Measurements from ENCODE around the gene PIK3CG.

PIK3CG gene

DNA sequence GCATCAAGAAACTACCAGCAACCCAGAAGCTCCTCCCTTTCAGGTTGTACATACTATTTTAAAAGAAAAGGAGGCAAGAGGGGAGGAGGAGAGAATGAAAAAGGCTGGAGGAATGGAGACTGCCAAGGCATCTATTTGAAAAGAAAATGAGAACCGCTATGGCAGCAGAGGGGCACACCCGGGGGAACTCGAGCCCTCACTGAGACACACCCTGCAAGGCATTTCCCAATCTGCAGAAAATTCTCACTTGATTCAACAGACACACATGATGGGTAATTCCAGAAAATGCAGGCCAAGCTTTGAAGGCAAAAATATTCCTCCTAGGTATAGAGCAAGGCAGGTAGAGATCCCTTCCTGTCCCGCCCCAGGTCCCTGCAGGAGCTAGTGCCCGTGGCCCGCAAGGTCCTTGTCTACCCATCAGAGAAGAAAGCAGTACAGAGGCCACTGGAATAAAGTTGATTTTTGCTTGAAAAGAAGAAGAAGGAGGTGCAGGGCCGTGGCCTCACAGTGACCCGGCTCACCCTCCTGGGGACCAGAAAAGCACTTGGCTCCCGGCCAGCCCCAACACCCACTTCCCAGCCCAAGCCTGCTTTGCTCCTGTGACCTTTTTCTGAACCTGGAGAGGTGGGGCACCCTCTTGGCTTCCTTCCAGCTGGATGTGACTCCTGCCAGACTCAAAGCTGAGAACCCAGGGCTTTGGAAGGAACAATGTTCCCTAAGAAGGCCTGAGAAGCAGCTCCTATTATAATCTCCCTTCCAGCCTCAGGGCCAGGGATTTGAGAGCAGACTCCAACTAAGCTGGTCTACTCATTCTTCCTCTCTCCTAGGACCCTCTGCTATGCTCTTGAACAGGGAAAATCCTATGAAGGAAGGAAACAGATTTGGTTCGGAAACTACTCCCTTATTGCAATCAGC is 6.2 kb upstream of the PIK3CG start:
- DNase-seq = peak; percentile 65

DNA sequence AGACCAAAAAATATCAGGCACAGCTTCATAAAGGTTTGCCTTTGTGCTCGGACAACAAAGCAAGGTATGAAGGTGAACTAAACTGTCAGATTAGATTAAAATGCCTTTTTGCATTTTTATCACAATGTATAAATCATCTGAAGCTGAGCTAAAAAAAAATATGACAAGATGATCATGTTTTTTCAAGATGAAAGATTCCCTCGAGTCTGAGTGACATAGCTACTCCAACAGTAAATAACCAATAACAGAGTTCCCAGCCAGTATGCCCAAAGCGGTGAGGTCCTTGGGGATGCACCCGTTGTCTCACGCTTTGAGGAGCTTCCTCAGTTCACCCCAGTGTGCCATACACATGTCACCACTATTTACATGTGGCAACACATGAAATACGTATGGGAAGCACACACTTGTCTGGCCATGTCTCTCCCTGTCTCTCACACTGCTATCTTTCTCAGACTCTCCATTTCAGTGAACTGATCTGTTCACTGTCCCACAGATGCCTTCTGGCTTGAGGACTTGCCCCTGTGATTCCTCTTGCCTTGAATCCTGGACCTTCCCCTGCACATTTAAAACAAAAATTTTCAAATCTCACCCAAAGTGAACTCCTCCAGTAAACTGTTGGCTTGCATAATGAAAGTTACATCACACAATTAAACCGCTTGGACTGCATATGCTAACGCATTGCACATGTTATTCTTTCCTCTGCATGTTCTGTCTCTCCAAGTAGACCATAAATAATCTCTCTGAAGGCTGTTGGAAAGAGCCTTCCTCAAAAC is 2.6 kb upstream of the PIK3CG start:
- no peak for DNase-seq

DNA sequence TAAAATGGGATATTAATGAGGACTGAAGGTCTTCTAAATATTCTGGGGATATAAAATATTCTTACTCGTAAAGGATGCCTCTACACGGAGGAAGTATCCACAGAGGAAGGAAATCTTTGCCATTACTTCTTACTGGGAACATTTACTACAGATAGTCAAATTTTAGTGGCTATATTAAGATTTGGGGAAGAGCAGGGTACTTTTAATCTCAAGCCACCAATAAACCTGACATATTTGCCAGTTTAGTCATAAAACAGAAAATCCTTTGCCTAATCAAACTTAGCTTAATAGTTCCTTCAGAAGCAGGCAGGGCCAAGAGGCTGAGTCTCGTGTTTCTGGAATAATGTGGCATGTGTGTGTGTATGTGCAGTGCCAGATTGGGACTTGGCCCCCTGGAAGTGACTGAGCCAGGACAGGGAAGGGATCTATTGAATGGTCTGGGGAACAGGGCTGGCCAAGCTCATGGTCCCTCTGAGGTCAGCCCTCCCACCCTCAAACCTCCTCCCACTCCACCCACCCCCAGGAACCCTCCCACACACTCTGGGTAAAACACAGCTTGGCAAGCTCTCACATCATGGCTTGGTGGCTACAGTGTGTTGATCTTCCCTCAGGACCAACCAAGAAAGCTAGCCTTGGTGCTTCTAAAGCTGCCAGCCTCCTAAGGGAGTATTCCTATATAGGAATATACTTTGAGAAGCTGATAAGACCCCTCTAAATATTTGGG is 1.6 kb upstream of the PIK3CG start:
- DNase-seq = no peak

DNA sequence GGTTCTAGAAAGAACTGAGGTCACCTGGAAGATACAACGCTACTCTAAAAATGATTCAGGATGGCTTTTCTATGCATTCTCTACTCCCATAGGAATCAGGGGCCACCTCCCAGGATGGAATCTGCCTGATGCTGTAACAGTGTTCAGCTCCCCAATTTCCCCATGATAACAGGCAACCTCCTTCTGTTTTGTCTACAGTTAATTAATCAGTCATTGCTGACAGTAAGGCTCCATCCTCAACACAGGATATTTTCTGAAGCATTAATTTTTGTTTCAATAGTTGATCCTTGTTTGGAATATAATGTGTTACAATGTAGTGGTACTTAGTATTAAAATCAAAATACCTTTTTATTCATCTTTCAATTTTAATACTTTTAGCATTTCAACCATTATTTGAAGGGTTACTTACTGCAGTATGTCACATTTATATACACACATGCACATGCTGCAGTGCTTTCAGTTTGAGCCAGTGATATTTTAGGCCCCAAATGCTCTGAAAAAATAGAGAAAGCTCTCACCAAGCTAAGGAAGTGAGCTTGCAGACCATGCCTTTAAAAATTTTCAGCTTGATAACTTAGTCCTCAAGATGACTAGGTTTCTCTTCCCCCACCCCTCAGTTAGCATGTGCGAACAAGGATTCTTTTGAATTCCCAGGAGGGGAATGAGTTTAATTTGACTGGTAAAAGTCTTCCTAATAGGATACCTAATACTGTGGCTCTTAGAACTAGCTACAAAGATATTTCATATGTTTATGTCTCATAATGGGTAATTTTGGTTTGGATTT is 592 bp upstream of the PIK3CG start:
- DNase-seq = no peak

DNA sequence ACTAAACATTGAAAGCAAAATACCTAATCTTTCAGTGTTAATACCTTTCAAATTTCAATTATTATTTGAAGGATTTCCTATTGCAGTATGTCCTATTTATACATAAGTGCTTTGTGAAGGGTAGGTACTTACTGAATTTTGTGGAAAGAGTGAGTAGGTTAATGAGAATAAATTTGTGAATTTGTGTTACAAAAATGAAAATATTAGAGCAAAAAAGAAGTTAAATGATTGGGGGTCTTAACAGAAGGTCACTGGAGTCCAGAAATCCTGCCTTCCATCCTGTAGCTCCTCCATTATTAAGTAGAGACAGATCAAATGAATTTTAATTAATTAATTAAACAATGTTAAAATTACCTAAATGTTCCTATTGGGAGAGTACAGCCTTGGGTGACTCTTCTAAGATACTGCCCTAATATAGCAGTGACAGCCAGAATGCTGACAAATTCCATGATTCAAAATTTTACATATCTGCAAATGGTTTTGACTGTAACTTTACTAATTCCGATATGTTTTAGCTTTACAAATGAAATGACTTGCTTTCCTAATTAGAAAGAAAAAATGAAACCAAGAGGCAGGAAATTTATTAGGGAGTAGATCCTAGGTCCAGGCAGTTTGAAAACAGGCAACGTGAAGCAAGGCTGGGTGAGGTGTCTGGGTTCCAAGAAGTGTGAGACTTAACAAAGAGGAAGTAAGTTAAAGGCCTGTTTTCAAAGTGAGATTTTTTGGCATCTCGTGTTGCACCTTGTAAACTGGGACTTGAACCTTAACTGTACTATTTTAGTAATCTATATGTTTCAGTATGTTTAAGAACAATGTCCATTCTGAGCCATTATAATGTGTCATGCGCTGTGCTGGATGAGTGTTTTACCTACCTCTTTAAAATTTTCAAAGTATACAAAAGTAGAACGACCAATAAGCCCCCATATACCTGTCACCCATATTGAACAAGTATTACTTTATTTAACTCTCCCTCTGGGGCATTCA is 1.5 kb downstream of the PIK3CG start:
- no peak for DNase-seq

DNA sequence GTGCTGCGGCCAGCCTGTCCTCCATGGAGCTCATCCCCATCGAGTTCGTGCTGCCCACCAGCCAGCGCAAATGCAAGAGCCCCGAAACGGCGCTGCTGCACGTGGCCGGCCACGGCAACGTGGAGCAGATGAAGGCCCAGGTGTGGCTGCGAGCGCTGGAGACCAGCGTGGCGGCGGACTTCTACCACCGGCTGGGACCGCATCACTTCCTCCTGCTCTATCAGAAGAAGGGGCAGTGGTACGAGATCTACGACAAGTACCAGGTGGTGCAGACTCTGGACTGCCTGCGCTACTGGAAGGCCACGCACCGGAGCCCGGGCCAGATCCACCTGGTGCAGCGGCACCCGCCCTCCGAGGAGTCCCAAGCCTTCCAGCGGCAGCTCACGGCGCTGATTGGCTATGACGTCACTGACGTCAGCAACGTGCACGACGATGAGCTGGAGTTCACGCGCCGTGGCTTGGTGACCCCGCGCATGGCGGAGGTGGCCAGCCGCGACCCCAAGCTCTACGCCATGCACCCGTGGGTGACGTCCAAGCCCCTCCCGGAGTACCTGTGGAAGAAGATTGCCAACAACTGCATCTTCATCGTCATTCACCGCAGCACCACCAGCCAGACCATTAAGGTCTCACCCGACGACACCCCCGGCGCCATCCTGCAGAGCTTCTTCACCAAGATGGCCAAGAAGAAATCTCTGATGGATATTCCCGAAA is 2.7 kb downstream of the PIK3CG start:
- no peak for DNase-seq

DNA sequence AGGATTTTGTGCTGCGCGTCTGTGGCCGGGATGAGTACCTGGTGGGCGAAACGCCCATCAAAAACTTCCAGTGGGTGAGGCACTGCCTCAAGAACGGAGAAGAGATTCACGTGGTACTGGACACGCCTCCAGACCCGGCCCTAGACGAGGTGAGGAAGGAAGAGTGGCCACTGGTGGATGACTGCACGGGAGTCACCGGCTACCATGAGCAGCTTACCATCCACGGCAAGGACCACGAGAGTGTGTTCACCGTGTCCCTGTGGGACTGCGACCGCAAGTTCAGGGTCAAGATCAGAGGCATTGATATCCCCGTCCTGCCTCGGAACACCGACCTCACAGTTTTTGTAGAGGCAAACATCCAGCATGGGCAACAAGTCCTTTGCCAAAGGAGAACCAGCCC is 3.3 kb downstream of the PIK3CG start:
- DNase-seq = no peak

DNA sequence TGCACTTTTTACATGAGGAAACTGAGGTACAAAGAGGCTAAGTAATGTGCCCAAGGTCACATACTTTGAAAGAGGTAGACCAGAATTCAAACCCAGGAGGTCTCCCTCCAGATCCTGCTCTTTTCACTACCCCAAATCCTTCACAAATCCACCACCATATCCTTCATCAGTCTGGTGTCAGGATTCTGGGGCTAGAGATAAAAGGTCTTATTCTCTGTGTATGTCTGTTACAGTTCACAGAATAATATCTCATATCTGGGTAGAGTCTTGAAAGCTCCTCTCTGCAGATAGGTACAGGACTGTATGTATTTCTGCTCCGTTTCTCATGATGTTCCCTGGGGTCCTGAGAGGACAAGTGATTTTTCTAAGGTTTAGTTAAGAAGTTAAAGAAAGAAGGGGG is 4.9 kb downstream of the PIK3CG start:
- DNase-seq = no peak

DNA sequence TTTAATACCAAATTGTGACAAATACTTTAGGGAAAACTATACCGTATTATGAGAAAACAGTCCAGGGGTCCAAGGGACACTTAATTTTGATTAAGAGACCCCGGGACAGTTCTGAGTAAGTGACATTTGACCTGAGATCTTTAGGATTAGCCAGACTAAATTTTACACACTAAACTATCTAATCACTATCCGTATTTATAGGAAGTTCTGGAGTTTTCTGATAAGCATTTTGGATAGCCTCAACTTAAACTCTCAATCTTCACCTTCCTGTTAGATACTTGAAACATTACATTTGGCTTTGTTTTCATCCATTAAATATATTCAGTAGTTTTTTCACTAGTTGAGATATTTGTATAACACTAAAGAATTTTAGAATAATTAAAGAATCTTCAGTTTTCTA is 5.4 kb downstream of the PIK3CG start:
- no peak for DNase-seq

DNA sequence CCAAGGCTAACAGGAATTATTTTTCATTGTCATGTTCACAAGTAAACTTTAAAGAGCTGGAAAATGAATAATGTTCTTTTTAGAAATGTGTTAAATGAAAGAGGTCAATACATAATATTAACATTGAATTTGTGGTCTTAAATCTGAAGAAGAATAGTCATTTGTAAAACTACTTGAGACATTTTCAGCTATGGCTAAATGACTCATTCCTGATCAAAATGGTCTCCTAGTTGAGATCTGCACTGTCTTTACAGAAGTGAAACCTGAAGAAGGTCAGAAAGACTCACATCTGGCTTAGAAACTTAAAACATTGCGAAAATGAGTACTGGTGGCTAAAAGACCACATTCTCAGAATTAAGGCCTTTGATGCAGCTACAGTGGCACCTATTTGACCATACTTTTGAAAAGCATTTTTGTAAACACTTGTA is 5.9 kb downstream of the PIK3CG start:
- DNase-seq = no peak

DNA sequence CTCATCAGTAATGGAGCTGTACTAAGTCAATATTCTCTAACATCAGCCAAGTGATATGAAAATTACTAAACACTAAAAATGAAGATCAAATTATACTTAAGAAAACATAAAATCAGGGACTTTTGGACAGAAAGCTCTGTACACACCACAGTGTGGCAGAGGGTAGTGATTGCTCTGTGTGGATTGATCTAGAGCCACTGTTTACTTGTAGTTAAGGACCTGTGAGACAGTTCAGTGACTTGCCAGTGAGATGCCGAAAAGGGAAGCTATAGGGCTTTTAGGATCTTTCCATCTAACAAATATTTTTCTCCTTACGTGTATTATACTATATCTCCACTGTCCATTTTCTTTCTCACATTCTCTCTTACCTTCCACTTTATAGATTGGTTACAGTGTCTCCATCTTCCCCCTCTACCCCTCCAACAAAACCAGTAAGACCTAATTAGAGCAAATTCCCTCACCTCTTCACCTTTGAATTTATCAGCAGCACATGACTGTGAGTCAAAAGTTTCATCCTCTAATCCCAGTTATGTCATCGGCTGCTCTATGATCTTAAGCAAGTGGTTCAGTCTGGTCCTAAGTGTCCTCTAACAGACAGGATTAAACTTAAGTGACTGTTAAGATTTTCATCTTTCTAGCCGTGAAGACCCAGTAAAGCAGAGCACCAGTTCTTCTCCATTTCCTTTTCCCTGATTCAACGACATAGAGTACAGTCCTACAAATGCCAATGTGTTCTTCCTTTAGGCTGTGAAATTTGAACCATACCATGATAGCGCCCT is 6.9 kb downstream of the PIK3CG start:
- no peak for DNase-seq

DNA sequence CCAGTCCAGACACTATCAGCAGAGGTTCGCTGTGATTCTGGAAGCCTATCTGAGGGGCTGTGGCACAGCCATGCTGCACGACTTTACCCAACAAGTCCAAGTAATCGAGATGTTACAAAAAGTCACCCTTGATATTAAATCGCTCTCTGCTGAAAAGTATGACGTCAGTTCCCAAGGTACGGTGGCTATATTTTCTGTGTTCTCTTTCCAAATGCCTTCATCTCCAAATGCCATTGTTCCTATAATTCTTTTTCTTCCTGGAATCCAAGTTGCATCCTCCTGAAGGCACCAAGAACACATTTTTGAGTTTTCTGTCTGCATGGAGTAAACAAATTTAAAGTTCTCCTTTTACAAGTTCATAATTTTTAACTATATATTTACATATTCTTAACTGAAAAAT is 7.7 kb downstream of the PIK3CG start:
- no peak for DNase-seq

DNA sequence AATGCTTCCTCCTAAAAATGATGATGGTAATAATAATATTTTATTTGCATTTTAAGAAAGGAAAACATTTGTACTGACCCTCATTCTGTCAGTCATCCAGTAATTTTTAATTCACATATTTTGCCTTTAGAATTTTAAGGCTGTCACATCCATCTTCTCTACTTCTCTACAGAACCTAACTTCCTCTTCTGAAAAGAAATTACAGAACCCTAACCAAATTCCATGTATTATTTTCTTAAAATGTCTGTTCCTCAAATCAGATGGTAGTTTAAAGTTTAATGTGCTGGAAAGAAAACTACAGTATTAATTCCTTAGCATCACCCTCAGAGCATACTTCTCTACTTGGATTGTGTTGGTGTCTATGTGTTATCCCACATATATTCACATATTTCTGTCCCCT is 9.0 kb downstream of the PIK3CG start:
- DNase-seq = no peak

DNA sequence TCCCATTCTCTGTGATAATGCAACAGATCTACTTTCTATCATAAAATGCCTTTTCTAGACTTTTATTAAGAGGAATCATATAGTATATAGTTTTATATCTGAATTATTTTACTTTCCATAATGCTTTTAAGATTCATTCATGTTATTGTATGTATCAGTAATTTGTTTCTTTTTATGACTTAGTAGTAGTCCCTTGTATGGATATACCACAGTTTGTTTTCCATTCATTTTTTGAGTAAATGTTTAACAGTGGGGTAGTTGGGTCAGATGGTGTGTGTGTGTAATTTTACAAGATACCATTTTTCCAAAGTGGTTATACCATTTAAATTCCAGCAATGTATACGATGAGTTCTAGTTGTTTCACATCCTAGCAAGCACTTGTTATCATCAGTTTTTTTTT is 10.4 kb downstream of the PIK3CG start:
- no peak for DNase-seq

DNA sequence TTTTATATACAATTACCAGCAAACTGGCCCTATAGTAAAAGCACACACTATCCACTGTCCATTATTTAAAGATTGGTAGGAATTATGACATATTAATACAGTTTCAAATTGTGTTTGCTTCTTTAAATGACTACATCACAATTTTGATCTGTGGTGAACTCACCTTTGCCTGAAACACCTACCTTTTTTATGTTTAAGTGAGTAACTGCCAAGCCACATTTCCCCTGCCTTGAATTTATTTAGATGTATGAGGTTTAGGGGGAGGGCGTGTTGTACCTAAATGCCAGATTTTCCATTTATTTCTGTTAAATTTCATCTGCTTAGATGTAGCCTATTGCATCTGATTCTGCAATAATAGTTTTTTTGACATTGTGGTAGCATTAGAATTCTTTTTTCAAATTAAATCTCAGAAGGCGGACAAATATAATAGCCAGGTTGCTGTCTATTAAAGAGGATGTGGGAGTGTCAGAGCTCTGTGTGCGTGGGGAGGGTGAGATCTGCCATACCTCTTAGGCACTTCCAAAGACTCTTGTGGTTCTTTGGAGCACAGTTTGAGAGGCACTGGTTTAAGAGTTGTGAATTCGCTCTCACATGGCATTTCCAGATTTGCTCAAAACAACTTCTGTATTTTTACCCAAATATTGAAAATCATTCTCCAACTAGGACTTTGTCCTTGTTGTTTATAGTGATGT is 13.8 kb downstream of the PIK3CG start:
- DNase-seq = no peak

DNA sequence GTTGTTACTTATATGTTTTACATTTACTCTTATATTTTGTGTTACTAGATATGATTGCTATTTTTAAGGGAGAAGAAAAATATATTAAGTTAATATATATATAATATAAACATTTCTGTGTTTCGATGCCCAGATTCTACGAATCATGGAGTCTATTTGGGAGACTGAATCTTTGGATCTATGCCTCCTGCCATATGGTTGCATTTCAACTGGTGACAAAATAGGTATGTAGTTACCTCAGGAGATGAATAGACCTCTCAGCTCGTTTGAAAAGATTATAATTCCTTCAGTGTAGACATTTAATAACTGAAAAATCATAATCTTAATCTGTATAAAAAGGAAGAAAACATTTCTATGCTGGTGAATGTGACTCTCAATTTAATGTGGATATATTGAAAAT is 16.9 kb downstream of the PIK3CG start:
- DNase-seq = no peak

DNA sequence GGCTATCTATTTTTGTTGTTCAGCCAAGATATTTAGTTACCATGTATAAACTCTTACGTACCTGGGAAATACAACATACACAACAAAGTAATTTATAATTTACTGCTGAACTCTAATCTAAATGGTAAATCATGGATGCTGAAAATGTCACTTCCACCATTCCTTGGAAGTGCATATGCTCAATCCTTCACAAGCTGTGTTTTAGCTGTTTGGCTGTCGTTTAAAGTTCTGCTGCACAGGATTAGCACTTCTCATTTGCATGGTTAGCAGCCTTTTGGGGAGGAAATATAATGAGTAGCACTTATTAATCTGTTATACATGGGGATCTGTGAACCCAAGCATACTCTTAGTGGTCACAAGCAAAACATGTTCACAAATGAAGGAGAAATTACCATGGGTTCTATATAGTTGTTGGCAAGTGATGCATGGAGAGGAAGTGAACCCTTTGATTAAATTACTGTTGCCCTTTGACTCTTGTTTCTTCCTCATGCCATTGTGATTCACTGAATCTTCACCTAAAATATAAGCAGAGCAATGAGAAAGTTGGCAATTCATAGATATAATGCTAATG is 18.5 kb downstream of the PIK3CG start:
- no peak for DNase-seq

DNA sequence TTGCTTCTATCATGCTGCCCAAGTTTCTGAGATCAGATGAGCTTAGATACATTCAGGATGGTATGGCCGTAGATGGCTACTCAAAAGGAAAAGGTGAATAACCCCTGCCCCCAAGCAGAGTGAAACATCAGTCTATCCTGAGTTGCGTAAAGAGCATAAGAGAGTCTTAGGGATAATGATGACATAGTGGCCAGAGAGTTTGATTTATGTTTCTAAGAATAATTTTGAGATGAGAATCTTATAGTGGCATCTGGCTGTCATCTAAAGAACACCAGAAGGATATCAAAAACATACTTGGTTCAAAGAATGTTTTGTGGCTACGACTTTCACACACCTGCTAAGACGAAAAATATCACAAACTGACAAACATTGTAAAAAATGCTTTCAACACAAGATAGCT is 20.6 kb downstream of the PIK3CG start:
- no peak for DNase-seq

DNA sequence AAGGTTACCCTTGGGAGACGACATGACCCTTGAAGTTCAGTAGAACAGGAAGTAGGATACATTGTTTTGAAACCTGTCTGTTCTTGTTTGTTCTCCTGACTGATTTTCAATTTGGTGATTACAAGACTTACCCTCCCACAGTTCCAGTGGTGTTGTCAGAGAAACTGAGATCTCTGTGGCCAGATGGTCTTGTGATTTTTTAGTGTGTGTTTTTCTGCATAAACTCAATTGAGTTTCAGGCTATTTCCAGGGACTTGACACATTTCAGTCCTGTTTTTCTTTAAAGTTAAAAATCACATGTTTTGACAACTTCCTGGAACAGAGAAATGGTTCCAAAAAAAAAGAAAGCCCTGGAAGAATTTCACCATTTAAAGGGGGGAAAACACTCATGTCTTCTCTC is 22.3 kb downstream of the PIK3CG start:
- no peak for DNase-seq
